Fibroblast of skin of back (primary cell): Measurements from ENCODE around the gene CRY1.
"Not testable (repeated sequence)": the region's sequence is repeated elsewhere in the genome, so short reads cannot be mapped to it uniquely, and the experiment has no call there.

Source experiments
- DNase-seq: peaks from one replicate; pipeline ENCODE4 v3.0.0-alpha.2; 2013

CRY1 gene

DNA sequence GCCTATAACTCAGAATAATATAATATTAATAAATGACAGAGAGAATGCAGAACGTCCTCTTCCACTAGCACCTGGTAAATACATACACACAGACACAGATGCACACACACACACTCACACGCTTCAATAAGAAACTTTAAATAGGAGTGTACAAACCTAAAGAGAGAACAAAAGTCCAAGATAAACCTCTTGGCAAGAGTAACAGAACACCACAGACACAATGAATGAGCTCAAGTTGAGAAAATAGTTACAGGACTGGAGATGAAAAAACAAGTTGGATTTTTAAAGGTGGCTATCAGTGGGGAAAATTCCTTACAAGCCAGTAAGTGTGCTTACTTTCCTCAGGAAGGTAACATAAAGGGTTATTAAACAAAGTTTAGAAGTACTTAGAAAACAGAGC, 35.2 kb downstream of the CRY1 start:
- no peak for DNase-seq

DNA sequence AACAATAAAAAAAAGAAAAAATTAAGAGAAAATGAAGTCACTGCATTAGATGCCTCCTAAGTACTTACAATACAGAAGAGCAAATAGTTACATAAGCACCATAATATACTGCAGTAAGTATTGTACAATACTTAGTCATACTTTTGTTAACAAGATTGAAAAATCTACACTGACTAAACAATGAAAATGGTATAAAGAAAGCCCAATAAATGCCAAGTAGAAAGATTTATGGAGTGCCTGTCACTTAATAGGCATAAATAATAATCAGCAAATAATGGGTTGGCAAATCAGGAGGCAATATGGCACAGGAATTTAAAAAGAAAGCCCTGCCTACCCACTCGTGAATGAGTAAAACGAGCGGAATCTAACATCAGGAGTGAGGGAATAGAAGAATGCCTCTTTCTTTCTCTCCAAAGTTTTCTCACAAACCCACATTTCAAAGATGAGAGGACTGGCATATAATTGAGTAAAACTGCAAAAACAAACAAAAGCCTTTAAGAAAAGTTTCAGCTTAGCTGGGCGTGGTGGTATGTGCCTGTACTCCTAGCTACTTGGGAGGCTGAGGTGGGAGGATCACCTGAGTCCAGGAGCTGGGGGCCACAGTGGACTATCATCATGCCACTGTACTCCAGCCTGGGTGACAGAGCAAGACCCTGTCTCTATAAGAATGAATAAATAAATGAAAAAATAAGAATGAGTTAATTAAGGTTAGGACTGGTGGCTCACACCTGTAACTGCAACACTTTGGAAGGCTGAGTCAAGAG, 36.1 kb downstream of the CRY1 start:
- peak; percentile 35 for DNase-seq

DNA sequence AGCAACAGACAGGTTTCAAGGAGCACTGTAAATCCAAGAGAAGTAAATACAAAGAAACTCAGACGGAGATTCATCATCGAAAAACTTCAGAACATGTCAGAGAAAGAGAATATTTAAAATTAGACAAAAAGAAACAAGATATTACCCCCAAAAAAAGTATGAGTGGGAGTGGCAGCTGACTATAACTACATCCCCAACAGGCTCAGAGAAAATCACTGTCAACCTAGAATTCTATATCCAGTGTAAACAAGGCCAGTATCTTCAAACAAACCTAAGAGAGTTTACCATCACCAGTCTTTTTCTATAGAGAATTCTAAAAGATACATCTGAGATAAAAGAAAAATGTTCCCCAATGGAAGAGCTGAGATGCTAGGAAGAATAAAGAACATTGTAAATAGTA, 39.6 kb downstream of the CRY1 start:
- DNase-seq: no peak

DNA sequence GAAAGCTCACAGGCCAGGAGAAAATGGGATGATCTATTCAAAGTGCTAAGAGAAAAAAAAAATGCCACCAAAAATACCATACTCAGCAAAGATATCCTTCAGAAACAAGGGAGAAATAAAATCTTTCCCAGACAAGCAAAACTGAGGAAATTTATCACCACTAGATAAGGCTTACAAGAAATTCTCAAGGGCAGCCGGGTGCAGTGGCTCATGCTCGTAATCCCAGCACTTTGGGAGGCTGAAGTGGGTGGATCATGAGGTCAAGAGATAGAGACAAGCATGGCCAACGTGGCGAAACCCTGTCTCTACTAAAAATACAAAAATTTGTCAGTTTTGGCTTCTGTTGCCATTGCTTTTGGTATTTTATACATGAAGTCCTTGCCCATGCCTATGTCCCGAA, 48.2 kb downstream of the CRY1 start:
- DNase-seq: no peak

DNA sequence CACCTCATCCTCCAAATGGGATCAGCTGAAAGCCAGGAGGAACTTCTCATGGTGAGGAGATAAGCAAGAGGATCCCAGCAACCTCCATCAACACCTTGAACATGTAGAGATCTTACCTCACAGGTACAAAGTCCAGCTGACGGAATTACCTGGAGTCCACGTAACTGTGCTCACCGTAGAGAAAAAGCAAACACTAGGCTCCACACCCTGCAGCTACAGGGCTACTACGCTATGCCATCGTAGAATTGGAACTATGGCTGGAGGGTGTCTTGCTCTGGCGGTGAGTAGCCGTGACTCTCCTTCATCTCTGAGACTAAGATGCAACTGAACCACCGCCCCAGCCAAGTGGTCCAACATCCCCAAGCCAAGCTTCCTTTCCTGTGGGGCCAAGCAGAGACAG, 50.5 kb downstream of the CRY1 start:
- no peak for DNase-seq

DNA sequence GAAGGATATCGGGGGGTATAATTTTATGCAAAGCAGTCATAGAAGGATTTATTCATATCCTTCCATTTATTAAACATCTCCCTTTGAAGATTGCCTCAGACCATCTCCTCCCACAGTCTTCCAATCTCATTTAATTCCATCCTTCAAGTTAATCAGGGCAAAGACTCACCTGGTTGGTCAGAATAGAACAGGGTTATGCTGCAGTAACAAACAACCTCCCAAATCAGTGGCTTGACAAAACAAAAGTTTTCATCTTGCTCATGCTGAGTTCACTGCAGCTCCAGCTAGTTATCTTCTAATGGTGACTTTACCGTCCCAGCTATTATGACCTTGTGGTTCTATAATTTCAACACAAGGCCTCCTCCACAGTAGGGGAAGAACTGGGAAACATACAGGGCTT, 57.6 kb downstream of the CRY1 start:
- DNase-seq: no peak

DNA sequence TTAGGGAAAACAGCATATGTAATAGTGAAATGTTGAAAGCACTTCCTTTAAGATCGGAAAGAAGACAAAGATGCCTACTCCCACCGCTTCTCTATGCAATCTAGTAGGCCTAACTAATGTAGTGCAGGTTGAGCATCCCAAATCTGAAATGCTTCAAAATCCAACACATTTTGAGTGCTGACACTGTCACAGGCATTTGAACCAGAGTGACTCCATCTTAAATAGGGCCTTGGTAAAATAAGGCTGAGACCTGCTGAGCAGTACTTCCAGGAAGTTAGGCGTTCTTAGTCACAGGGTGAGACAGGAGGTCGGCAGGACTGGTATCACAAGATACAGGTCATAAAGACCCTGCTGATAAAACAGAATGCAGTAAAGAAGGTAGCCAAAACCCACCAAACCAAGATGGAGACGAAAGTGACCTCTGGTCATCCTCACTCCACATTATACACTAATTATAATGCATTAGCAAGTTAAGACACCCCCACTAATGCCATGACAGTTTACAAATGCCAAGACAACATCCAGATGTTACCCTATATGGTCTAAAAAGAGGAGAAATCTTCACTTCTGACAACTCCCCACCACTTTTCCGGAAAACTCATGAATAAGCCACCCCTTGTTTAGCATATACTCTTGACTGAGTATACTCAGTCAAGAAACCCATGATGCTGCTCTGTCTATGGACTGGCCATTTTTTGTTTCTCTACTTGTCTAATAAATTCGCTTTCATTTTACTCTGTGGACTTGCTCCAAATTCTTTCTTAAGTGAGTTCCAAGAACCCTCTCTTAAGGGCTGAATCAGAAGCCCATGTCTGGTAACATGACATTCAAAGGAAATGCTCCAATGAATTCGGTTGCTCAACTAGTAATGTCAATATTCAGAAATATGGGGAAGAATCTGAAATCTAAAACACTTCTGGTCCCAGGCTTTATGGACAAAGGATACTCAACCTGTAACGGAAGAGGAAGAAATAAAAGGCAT, 59.3 kb downstream of the CRY1 start:
- no peak for DNase-seq

DNA sequence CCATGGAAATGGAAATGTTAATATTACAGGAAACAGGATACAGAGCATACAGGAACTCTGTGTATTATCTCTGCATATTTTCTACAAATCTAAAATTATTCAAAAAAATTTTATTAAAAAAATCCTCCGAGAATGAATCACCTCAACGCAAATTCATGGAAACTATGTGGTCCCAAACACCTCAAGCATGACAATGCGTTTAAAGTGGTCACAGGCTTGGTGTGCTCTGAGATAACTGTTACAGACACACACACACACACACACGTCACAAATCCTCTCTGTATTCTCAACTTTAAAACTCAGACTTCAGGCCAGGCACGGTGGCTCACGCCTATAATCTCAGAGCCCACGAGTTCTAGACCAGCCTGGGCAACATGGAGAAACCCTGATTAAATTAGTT, 61.1 kb downstream of the CRY1 start:
- no peak for DNase-seq

DNA sequence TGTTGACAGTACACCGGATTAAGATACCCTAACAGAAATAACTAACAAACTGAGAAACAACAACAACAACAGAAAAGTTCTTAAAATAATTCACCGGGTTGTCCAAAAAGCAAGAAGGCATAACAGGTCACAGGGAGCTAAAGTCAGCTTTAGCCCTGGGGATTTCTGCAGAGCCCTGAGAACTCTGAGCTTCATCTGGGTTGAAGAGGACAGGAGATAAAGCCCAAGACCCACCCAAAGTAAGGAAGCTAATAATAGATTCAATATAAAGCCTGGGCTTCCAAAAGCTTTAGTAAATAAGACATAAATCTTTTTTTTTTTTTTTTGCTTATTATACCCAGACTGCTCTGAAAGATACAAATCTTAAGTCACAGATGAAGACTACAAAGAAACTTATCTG, 62.3 kb downstream of the CRY1 start:
- no peak for DNase-seq

DNA sequence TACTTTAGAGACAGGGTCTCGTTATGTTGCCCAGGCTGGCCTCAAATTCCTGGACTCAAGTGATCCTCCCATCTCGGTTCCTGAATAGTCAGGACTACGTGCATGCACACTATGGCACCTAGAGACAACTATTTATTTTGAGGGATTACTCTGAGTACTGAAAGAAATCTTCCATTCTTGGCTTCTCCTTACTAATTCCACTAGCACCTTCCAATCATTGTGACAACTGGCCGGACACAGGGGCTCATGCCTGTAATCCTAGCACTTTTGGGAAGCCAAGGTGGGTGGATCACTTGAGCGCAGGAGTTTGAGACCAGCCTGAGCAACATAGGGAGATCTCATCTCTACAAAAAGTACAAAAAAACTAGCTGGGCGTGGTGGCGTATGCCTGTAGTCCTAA, 64.3 kb downstream of the CRY1 start:
- no peak for DNase-seq

DNA sequence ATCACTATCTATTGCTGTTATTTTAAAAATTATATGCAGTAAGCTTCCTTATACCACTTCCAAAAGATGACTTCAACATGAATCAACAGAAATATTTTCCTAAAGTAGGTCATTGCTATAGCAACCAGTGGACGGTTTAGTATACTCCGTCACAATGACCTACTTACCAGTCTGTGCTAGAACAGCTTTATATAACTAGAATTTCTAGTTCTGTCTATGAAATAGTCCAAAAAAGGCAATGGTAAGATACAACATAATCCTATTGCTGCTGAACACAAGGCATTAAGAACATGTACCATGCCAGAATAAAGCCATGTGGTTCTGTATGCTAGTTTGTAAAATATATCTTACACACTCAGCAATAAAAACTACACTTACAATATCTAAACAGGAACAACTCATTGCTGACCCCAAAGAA, 65.7 kb downstream of the CRY1 start:
- peak; percentile 96 for DNase-seq

DNA sequence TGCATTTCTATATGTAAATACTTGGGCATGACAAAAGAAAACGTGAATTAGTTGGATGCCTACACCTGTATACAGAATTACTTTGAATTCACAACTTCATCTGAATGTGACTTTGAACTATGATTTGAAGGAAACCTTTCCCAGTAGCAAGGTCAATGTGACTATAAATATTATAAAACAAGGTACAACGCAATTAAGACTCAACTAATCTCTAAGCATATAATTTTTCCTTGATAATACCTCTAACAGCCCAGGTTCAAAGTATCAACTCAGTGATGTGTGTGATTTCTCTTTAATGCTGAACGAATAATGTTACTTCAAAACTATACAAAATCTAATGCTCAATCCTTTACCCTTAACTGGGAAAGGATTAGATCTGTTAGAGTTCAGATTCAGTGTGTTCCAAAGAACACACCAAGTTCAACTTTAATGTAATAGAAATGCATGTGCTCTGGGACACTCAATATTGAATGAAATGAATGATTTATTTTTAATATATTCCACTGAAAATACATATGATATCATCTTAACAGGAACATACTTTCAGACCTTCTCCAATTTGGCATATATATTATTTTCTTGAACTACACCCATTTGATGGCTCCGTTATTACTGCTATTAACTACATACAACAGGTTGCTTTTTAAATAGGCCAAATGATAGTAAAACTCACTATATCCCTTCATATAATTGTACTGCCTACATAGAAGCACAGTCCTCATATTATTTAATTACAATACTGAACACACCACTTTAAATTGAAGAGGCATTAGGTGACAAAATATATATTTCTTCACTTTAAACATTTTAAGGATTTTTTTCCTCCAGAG, 66.3 kb downstream of the CRY1 start:
- no peak for DNase-seq

DNA sequence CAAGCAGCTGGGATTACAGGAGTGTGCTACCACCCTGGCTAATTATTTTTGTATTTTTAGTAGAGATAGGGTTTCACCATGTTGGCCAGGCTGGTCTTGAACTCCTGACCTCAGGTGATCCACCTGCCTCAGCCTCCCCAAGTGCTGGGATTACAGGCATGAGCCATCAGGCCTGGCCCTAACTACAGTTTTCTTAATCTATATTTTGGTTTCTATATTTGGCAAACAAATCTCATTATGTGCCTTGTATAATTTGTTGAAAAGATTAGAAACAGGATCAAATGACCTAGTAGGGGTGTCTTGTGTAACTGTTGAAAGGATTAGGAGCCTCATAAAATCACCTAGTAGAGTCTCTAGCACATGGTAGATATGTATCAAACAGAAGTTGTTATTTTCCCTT, 67.0 kb downstream of the CRY1 start:
- not testable (repeated sequence) for DNase-seq

DNA sequence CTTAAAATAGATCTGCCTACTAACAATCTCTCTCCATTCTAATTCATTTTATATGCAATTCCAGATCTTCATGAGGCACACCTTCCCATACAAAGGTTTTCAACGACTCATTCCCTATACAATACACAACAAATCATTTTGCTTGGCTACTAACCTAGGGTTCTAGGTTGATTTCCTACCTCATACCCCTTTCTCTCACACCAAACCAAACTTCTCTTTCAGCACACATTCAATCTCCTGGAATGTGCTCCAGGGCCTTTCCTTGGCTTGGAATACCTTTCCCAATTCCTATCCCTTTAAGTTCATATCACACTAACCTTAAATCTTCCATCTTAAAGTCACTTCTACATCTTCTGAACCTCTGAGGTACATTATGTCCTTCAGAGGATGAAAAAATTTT, 67.7 kb downstream of the CRY1 start:
- no peak for DNase-seq

DNA sequence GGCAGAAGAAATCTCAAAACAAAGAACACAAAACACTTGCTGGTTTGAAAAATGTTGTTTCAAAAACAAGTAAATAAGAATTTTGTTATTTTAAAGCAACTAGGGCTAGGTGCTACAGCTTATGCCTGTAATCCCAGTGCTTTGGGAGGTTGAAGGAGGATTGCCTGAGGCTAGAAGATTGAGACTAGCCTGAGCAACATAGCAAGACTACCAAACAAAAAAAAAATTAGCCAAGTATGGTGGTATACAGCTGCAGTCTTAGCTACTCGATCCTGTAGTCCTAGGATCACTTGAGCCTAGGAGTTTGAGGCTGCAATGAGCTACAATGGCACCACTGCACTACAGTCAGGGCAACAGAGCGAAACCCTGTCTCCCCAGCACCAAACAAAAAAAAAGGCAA, 73.8 kb downstream of the CRY1 start:
- no peak for DNase-seq

DNA sequence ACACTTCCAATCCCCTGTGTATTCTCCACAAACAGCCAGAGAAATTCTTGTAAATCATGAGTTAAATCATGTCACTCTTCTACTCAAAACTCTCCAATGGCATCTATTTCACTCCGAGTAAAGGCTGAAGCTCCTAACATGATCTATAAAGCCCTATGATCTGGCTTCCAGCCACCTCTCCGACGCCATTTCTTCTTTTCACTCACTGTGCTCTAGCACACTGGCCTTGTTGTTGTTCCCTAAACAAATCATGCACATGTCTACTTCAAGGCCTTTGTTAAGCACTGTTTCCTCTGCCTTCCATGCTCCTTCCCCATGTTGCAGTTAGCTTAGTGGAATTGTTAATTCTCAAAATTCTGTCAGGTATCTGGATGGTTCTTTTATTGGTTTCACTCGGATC, 76.3 kb downstream of the CRY1 start:
- no peak for DNase-seq

DNA sequence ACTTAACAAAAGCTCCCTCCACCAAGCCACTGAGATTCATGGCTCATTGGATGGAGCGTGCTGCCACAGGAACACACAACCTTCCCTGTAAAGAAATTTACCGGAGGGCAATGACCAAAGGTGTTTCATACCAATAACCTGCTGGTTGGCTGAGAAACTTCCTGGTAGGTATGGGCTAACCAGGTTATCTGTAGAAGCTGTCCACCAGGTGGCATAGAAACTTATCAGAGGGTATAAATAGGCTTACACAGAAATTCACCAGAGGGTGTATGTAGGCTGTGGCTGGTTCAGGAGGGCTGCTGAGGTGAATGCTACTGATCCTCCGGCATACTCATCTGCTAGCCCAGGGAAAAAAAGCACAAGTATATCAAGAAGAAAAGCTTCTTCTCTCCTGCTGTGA, 79.3 kb downstream of the CRY1 start:
- no peak for DNase-seq

DNA sequence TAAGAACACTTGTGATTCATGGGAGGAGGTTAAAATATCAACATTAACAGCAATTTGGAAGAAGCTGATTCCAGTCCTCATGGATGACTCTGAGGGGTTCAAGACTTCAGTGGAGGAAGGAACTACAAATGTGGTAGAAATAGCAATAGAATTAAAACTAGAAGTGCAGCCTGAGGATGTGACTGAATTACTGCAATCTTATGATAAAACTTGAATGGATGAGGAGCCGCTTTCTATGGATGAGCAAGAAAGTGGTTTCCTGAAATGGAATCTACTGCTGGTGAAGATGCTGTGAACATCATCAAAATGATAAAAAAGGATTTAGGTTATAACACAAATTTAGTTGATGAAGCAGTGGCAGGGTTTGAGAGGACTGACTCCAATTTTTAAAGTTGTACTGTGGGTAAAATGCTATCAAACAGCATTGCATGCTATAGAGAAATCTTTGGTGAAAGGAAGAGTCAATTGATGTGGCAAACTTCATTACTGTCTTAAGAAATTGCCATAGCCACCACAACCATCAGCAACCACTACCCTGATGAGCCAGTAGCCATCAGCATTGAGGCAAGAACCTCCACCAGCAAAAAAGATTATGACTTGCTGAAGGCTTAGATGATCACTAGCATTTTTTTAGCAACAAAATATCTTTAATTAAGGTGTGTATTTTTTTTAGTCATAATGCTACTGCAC, 80.5 kb downstream of the CRY1 start:
- no peak for DNase-seq

DNA sequence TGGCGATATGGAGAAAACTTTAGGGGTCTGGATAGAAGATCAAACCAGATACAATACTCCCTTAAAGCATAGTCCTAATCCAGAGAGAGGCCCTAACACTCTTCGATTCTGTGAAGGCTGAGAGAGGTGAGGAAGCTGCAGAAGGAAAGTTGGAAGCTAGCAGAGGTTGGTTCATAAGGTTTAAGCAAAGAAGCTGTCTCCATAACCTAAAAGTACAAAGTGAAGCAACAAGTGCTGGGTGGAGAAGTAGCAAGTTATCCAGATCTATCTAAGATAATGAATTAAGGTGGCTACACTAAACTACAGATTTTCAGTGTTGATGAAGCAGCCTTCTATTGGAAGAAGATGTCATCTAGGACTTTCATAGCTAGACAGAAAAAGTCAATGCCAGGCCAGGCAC, 81.8 kb downstream of the CRY1 start:
- no peak for DNase-seq

DNA sequence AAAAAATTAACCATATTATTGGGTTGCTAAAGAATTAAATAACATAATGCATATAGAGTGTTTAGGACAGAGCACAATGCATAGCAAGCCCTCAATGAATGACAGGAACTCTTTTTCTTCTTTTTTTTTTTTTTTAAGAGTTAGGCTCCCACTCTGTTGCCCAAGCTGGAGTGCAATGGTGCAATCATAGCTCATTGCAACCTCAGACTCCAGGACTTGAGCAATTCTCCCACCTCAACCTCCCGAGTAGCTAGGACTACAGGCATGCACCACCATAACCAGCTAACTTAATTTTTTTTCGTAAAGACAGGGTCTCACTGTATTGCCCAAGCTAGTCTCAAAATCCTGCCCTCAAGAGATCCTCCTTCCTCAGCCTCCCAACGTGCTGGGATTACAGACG, 85.9 kb downstream of the CRY1 start:
- DNase-seq: no peak

DNA sequence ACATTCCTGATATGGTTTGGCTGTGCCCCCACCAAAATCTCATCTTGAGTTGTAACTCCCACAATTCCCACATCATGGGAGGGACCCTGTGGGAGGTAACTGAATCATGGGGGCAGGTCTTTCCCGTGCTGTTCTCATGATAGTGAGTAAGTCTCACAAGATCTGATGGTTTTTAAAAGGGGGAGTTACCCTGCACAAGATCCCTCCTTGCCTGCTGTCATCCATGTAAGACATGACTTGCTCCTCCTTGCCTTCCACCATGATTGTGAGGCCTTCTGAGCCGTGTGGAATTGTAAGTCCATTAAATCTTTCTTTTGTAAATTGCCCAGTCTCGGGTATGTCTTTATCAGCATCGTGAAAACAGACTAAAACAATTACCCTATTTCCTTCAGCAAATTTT, 90.7 kb downstream of the CRY1 start:
- DNase-seq: not testable (repeated sequence)

DNA sequence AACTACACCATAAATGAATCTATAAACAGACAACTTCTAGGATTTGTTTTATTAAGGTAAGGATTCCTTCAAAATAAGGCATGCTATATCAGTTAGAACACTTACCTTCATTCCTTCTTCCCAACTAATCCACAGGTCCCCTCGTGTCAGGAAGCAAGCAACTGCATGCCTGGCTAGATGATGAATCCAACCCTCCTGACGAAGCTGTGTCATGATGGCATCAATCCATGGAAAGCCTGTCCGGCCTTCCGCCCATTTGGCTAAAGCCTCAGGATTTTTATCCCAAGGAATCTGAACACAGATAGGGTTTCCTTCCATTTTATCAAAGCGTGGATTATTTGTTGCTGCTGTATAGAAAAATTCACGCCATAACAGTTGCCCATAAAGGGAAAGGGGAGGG, 93.9 kb downstream of the CRY1 start:
- no peak for DNase-seq
